HG02759 (cell line): ENCODE results near the gene TMEM132D.
"Not testable (repeated sequence)": the region's sequence is repeated elsewhere in the genome, so short reads cannot be mapped to it uniquely, and the experiment has no call there.

Experiments used
- ATAC-seq: cut with Tn5 transposase; IDR thresholded peaks from one replicate; pipeline ENCODE4 v1.9.1; 2021; ENCODE audit warnings: mild to moderate bottlenecking, moderate library complexity; ENCODE audit not compliant: unreplicated experiment

The TMEM132D gene

GRCh38 chr12:129201029-129201428 is 702.8 kb downstream of the TMEM132D start:
- ATAC-seq, result no peak

- ATAC-seq, result no peak
These were observed 703.2 kb downstream of the TMEM132D start for GRCh38 chr12:129200576-129200975.

- ATAC-seq, result no peak
These were observed 706.9 kb downstream of the TMEM132D start for GRCh38 chr12:129196927-129197326.

- ATAC-seq, result no peak
These were observed 708.7 kb downstream of the TMEM132D start for GRCh38 chr12:129195081-129195480.

- ATAC-seq, result no peak
These were observed 710.5 kb downstream of the TMEM132D start for GRCh38 chr12:129193263-129193871.

GRCh38 chr12:129190827-129191226 is 713.0 kb downstream of the TMEM132D start:
- no peak for ATAC-seq

- not testable (repeated sequence) for ATAC-seq
These were observed 713.9 kb downstream of the TMEM132D start for GRCh38 chr12:129189879-129190278.

GRCh38 chr12:129186952-129187351 is 716.9 kb downstream of the TMEM132D start:
- ATAC-seq, result no peak

GRCh38 chr12:129185855-129186254 is 718.0 kb downstream of the TMEM132D start:
- ATAC-seq, result no peak

GRCh38 chr12:129184127-129184928 is 719.5 kb downstream of the TMEM132D start:
- no peak for ATAC-seq

- no peak for ATAC-seq
These were observed 723.8 kb downstream of the TMEM132D start for GRCh38 chr12:129179941-129180553.

- ATAC-seq, result no peak
These were observed 733.9 kb downstream of the TMEM132D start for GRCh38 chr12:129169928-129170327.

- ATAC-seq, result no peak
These were observed 740.0 kb downstream of the TMEM132D start for GRCh38 chr12:129163861-129164260.

- no peak for ATAC-seq
These were observed 740.4 kb downstream of the TMEM132D start for GRCh38 chr12:129163461-129163860.

- ATAC-seq, result no peak
These were observed 741.0 kb downstream of the TMEM132D start for GRCh38 chr12:129162805-129163204.

- ATAC-seq, result no peak
These were observed 742.3 kb downstream of the TMEM132D start for GRCh38 chr12:129161511-129161910.

- ATAC-seq, result no peak
These were observed 743.5 kb downstream of the TMEM132D start for GRCh38 chr12:129160282-129160681.

- no peak for ATAC-seq
These were observed 751.3 kb downstream of the TMEM132D start for GRCh38 chr12:129152351-129153104.

GRCh38 chr12:129150721-129151120 is 753.1 kb downstream of the TMEM132D start:
- no peak for ATAC-seq

- no peak for ATAC-seq
These were observed 758.4 kb downstream of the TMEM132D start for GRCh38 chr12:129145381-129145780.

GRCh38 chr12:129138776-129139175 is 765.0 kb downstream of the TMEM132D start:
- no peak for ATAC-seq
